Measurements from ENCODE around the gene DNAH5.

- TF ChIP-seq CTCF (conservative IDR thresholded peaks at IDR 0.05; ENCODE audit: low read depth in 2 of 2) (no peak), POLR2AphosphoS5 (IDR thresholded peaks at IDR 0.05; ENCODE audit: low read depth) (no peak), JUNB (IDR thresholded peaks at IDR 0.05; ENCODE audit: unreplicated experiment) (no peak), EZH2 (IDR thresholded peaks at IDR 0.05; ENCODE audit: low read depth, unreplicated experiment) (no peak), EZH2phosphoT487 (IDR thresholded peaks at IDR 0.05; ENCODE audit: unreplicated experiment) (no peak), REST (IDR thresholded peaks at IDR 0.05; ENCODE audit: unreplicated experiment) (no peak), ETS1 (IDR thresholded peaks at IDR 0.05) (no peak), ZNF331 (CRISPR knock-in tag; IDR thresholded peaks at IDR 0.05; ENCODE audit: low read depth) (no peak)
These were observed 45.3 kb upstream of the DNAH5 start for GRCh38 chr5:13989832-13990231.

Data from GM23338 (cell line).